HG03175 (cell line): ENCODE measurements around the gene LEMD1.
"Not testable (repeated sequence)": the region's sequence is repeated elsewhere in the genome, so short reads cannot be mapped to it uniquely, and the experiment has no call there.

Source experiments
- ATAC-seq: cut with Tn5 transposase; IDR thresholded peaks from one replicate; pipeline ENCODE4 v1.9.1; 2021; ENCODE audit warnings: mild to moderate bottlenecking, moderate library complexity; ENCODE audit not compliant: unreplicated experiment

Gene LEMD1

DNA sequence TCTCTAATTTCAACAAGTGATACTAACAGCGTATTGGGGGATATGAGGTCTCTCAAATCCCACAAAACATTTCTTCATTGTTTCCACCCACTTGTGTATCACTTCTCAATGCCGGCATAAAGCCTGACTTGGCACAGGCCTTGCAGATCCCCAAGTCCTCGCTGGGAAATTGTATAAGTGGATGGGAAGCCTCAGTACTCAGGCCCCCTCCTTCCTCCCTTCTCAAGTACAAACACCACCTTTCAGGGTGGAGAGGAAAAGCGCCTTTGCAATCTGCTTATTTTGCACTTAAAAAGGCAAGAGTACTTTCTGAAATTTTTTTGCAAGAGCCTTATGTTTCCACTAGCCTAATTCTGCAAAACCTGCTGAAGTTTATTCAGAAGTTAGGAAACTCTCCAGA lies 39.3 kb downstream of the LEMD1 start:
- no peak for ATAC-seq

DNA sequence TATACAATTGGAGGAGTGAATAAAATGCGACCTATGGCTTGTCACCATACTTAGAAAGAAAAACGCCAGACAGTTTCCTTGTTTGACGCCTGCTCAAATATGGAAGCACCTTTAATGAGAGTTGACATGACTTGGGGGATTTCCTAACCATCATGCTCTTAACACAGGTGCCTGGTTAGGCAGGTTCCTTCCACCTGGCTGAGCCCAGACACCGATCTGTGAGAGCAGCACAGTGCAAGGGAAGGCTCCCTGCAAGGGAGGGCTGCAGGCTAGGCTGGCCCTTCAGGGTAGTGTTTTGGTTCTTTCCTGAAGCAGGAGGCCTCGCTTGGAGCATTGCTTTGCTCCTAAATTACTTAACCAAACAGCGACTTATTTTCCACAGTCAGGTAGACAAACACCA lies 40.6 kb downstream of the LEMD1 start:
- no peak for ATAC-seq

DNA sequence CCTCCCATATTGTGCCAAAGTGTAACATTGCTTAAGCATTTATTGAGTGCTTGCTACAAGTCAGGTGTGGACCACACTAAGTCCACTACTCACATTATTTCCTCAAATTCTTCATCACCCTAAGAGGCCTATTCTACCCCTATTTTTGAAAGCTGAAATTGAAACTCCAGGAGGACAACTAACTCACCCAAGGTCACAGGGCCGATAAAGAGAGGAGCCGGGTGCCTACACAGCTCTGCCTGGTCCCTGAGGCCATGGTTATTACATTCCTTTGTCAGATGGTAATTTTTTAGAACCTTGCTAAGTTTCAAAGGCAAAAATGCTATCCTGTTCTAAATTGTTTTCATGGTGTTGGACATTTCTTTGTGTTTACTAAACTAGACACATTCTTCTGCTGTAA lies 41.0 kb downstream of the LEMD1 start:
- no peak for ATAC-seq

DNA sequence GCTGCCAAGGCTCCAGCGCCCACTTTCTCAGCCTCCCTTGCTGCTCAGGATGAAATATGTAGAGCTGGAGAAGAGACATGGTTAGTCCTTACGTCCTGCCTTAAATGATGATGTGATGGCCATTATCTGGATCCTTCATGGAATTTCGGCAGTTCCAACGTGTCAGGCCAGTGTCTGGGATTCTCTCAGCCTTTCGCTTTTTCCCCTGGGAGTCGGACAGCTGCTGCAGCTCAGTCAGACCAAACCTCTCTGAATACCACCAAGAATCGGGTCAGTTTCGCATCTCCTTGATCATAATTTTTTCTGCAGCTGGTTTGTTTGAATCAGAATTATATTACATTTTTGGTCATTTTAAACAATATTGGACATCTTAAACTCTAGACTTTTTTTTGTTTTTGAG lies 42.8 kb downstream of the LEMD1 start:
- no peak for ATAC-seq

DNA sequence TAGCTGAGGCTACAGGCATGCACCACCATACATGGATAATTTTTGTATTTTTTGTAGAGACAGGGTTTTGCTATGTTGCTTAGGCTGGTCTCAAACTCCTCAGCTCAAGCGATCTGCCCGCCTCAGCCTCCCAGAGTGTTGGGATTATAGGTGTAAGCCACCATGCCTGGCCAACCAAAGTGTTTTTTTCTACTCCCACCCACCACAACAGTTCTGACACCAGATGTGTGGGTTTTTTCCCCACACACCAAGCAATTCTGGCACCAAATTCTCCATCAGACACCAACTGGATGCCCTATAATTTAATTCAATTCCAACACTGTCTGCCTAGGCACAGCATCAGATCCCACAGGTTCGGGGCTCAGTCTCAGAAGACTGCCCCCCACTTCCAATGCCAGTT lies 44.5 kb downstream of the LEMD1 start:
- ATAC-seq: no peak

DNA sequence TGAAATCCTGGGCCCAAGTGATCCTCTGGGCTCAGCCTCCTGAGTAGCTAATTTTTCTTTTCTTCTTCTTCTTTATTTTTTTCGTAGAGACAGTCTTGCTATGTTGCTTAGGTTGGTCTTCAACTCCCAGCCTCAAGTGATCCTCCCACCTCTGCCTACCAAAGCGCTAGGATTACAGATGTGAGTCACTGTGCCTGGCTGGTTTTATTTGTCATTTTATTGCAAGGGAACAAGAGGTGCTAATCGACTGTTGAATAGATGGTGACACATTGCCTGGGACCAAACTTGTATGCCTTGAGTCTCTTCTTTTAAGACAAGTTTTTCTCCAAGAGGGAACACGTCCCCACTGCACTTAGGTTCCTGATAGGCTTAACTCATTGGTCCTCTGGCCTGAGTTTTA lies 45.1 kb downstream of the LEMD1 start:
- ATAC-seq: no peak

DNA sequence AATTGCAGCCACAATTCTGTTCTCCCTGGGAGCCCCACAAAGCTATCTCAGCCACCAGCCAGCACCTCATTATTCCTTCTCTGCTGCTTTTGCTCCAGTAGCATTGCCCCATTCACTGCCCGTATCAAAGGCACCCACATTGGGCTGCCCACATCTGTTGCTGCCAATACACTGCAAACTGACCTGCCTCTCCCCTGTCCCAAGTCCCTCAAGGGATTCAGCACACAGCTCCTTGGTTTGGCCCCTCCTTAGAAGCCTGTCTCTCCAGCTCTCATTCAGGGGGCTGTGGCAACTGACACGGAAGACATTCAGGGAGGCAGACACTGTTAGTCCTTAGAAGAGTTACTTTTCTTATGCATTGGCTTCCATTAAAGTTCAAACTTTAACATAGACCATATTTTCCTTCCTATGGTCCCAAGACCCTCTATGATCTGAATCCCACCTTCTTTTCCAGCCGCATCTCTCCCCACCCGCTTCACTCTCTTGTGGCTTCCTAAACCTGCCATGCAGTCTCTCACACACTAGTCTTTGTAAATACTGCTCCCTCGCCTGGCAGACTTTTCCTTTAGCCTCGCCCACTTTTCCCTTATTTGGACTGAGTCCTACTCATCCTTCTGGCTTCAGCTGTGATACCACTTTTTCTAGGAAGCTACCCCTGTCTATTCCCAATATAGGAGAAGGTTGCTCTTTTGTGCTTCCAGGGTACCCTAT lies 45.9 kb downstream of the LEMD1 start:
- ATAC-seq: no peak

DNA sequence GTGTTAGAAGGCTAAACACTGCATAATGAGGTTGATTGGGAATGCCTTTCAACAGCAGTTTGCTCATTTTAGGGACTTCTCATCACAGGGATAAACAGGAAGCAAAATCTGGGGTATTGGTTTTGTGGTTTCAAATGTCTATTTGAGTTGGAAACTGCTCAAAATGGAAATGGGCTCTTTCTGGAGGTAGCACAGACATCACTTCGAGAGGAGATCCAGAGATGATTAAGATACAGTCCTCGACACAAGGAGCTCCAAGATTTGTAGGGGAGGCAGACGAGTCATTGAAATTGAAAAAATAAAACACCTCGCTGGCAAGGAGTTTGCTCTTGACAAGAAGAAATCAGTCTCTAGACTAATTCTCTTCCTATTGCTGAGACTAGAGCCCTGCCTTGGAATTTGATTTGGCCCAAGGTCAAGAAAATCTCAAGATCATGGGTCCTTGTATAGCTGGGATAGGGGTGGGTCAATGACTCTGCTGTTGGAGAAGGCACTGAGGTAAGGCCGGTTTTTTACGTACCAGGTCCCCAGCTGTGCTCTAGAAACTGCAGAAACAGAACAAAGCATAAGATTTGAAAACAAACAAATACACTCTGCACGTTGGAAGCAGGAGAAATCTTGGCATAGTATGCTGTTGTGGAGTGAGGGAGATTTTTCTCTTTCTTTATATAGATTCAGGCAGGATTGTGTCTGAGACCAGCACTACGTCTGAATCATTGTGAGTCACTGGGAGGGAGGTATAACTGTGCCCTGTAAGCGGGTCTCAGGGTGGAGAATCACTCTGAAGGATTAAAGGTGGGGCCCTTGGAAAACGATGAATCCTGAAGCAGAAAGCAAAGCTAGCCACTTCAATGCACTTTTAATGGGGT lies 47.4 kb downstream of the LEMD1 start:
- no peak for ATAC-seq

DNA sequence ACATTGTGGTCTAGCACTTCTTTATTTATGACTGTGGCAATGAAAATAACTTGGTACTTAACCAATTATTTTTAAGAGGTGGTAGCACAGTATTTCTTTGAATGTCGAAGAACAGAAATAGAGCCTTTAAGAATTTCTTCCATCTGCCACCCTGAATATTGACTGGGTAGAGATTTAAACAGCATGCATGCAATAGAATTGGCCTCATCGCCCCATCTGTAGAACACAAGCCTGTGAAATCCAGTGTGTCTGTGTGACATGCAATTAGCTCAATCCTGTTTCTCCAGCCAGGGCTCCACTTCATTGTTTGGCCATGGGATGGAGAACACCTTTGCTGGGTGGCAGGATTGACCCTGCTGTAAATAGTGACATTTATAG lies 48.1 kb downstream of the LEMD1 start:
- no peak for ATAC-seq

DNA sequence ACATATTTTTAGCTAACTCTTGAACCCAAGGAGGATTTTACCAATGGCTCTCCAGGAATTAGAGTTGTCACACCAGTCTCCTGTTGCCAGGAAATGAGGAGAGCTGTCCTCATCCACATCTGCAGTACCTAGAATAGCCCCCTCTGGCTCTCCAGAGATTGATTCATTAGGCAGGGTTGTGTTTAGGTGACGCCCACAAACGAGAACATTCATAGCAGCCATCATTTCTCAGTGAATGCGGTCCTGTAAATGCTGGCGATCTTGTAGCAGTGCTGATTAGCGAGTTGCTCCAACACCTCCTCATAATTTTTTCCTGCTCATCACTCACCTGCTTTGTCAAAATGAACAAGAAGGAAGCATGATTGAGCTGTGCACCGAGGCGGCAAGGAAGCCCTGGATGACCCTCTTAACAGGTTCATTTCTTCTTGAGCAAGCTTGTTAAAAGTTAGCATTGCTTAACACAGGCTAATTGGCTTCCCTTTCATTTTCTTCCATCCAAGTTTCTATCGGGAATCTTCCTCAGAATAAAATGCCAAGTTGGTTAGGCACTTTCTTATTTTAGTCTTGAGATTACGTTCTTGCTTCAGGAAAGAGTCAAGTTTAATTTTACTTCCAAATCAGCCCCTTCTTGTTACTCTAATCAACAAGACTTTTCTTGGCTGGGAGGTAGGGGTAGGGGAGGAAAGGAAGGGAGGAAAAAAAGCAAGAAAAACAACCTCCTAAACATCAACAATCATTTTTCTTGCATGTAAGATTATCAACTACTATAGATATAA lies 48.6 kb downstream of the LEMD1 start:
- ATAC-seq: no peak

DNA sequence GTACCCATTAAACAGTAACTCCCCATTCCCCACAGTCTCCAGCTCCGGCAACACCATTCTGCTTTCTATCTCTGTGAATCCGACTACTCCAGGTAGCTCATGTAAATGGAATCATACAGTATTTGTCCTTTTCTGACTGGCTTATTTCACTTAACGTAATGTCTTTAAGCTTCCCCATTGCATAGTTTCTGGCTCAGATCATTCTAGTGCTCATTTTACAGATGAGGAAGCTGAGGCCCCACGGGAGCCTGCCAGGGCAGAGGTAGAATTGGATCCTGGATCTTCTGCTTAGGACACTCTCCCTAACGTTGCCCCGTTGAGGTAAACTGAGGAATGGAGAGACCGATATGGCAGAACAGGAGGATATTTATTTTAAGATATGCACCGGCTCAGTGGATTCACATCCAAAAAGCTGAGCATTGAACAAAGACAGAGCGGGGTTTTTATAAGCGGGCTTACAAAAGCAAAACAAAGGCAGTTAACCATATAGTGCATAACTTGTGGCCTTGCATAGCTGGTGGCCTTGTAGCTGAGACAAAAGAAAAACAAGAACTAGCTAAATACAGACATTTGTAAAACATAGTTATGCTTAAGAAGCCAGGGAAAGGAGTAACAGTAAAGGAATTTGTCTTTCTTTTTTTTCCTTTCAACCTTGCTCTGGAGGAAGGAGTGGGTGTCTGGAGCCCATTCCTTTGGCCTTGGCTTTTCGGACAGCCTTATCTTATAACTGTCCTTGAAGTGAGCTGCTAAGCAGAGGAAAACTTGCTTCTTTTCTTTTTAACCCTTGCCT lies 49.8 kb downstream of the LEMD1 start:
- no peak for ATAC-seq

DNA sequence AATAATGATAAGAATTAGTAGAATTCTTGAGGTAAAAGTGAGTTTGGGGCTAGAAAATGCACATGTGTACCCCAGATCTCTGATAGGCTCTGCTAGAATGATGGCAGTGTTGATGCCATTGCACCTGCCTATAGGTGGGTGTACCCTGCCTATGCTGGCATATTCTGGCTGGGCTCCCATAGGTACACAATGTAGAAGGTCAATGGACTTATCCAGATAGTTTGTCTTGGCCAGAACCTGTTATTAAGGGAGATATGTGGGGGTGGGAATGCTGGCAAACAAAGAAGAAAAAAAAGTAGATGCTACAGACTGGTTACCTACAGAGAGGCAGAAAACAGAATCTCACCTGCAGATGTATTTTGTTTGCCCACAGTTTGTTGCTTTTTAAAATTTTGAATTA lies 51.1 kb downstream of the LEMD1 start:
- ATAC-seq: no peak

DNA sequence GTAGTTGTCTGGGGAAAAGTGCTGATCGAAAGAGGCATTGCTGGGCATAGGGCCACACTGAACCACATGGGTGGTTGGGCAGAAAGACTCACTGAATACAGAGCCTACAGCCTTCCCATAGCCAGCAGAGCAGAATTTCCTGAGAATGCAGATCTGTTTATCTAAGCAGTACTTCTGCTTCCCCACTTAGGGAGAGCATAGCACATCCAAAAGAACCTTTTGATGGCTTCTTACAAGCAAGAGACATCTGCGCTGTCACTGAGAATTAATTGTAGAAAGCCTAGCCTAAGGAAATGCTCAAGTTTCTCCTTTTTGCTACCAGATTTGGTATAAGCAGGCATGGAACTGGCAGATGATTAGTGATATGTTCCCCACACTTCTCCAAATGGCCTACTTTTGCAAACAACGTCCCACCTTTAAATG lies 52.1 kb downstream of the LEMD1 start:
- ATAC-seq: no peak

DNA sequence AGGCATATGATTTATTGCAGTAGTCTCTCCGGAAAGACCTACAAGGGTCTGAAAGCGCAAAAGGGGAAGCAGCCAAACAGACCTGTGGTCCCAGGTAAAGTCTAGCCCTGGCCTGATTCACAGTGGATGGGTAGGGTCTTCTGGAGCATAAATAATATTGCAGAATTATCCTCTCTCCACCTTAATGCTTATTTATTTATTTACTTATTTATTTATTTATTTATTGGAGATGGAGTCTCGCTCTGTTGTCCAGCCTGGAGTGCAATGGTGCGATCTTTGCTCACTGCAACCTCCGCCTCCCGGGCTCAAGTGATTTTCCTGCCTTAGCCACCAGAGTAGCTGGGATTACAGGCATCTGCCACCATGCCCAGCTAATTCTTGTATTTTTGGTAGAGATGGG lies 53.4 kb downstream of the LEMD1 start:
- no peak for ATAC-seq

DNA sequence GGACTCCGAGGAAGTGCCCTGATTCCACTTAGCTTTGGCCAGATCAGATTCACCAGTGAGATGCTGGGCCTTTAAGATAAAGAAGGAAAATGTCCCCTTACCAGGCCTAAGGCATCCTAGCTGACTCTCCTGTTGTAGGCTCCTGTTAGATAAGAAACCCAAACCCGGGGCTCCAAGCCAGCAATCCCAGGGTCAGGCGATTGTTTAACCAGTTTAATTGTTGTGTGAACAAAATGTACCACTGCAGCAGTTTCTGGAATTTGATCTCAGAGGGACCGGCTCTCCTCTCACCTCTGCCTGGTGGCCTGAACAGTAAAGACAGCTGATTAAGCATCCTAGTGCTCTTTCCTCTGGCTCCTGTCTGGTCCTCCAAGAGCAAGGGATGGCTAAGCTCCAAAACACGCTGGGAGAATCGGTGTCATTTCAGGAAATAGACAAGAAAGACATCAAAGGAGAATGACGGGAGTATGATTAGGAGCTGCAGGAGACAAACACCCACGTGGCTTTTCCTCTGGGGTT lies 55.9 kb downstream of the LEMD1 start:
- no peak for ATAC-seq

DNA sequence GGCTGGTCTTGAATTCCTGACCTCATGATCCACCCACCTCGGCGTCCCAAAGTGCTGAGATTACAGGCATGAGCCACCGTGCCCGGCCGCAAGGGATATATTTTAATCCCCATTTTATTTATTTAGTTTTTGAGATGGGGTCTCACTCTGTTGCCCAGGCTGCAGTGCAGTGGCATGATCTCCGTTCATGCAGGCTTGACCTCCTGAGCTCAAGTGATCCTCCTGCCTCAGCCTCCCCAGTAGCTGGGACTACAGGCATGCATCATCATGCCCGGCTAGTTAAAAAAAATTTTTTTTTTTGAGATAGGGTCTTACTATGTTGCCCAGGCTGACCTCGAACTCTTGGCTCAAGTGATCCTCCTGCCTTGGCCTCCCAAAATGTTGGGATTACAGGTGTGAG lies 56.8 kb downstream of the LEMD1 start:
- not testable (repeated sequence) for ATAC-seq

DNA sequence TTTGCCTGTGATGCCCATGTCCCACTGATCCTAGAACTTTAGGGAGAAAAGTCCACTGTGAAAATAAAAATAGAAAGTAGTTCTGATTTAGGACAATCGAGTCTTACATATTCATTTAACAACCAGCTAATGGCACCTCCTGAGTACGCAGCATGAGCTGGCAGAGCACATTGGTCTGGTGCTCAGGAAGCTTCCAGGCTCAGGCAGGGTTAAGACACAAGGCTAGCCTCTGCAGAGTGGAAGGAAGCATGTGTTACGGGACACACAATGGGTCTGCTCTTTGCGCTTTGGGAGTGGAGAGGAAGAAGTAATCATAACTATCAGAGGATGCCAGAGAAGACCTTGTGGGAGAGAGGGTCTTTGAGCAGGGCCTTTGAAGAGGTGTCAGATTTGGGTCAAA lies 61.0 kb downstream of the LEMD1 start:
- ATAC-seq: no peak

DNA sequence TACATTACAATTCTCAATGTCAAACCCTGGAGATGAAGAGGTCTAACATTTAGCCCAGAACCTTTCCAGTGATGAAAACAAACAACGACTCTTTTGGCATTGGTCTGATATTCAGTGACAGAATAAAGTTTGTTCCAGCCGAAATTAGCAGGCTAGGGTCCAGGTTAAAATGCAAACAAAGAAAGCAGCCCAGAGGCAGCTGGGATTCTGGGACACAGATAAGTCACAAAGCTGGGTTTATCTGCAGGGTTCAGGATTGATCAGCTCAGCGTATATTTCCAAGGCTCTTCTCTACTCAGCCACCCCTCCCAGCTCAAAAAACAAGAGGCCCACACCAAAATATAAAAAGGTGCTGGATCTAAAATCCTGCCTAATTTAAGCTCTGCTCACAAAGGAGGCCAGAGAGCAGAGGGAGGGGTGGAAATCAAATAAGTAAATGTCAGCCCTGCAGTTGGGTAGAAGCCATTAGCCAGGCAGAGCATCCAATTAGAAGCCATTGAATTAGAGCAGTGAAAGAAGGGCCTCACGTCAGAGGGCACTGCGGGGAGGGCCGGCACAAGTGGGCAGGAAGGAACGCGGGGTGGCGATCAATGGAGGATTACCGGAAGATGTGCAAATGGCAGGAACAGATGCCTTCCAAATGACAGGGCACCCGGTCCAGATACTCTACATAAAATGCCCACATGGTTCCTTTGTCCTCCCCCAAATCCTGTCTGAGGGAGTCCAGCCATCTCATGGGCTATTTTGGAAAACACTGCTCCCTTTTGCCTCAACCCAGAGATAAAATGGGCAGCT lies 61.9 kb downstream of the LEMD1 start:
- no peak for ATAC-seq

DNA sequence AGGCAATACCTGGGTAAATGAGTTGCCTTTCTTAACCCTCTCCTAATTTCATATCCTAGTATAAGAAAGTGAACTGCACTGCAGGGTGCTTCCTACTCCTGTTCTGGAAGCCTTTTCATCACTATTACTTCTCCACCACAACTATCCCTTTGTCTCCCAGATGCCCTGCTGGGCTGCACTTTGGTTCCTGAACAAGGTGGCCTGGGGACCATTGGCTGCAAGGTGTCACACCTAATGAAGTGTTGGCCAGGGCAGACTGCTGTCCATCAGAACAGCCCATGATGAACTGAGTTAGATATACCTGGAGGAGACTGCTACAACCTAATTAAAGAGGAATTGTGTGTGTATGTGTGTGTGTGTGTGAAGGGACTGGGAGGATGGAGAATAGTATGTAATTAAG lies 63.3 kb downstream of the LEMD1 start:
- ATAC-seq: no peak

DNA sequence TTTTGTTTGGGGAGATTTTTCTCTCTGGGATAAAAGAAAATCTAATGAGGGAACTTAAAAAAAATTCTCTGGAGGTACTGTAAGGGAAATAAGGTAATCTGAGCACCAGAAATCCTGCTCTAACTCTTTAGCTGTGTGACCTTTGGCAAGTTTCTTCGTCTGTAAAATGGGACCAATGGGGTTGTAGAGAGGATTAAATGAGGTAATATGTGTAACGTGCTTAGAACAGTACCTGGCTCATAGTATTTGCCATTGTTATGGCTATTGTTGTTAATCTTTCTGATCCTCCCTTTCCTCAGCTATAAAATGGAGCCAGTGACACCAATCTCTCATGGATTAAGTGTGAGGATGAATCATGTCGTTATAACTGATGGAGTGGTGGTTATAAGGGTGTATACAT lies 64.3 kb downstream of the LEMD1 start:
- no peak for ATAC-seq
